Heart left ventricle (tissue), 13 donors: ENCODE measurements around the gene CLMP.

Experiments
- POLR2A ChIP-seq, 2 donors: fragments of 450-650 bp; IDR thresholded peaks; one replicate each; pipeline ENCODE4 v1.6.1; 2017; ENCODE audit warnings: antibody characterized with exemption in 2 of 2, mild to moderate bottlenecking in 2 of 2, moderate library complexity in 2 of 2
- TF ChIP-seq, protein P1 (sequence below), 12 donors: fragments of 200-600 bp; sonication (generic) in 4 of 12; IDR thresholded peaks; one replicate each; pipeline versions ENCODE4 v1.5.0 to v1.8.0; 2018 to 2022; ENCODE audit warnings: antibody characterized with exemption in 12 of 12, mild to moderate bottlenecking in 5 of 12
- donor health status: ischemic (EF 13 %, LVEDD 7.1; RV severe dilation, severe dysfunction).
- donor health status: DM: no; HTN: yes; CAD: no.
- donor health status: DM: no; HTN: no; CAD: no.
- donor health status: ischemic (EF 25% LVEDD 6.9; RV normal size, moderate dysfunction).
- donor health status: ischemic (EF 25% LVEDD 5.7; RV mildly dilated, moderate dysfunction).
- donor health status: ischemic (EF 35%, LVEDD 5.7; RV mildly dilated, moderate dysfunction).
- donor health status: nonischemic (EF 11% LVEDD 7.7; RV severe dilation, severe dysfunction).
- donor health status: DM: yes; HTN: yes; CAD: no.
- donor health status: PGD.
- donor health status: ischemic (EF 29% LVEDD 5.4; RV normal size, mild dysfunction).
- donor health status: nonischemic (EF 23%, LVEDD 6.1; RV moderate dilation, normal function).

DNA sequence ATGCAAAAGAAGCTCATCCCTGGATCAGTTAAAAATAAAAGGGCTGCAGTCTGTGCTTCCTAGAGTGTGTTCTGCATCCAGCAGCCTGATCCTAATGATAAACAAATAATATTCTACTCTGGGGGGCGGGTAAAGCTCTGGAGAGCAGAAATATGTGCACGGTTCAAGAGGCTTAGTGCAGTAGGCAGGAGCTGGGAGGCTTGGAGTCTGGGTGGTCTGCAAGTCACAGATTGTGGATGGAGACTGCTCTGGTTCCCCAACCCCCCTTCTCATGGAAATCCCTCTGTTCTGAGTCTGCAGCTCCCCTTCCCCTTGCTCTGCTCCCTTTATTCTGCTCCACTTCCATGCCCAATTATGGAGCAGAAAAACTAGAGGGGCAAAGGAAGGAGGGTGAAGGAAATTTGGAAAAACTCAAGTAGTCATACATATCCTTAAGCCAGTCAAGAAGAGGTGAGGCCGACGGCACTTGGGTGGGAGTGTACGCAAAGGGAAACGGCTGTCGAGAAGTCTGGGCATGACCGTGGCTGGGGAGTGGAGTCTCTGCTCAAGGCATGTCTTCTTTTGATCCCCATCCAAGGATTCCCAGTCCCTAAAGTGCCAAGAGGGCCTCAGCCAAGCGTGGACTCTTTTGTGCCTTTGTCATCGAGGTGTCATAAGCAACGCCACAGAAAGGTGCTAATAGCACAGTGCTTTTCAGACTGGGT is 16.3 kb upstream of the CLMP start:
- TF ChIP-seq, protein P1, sequence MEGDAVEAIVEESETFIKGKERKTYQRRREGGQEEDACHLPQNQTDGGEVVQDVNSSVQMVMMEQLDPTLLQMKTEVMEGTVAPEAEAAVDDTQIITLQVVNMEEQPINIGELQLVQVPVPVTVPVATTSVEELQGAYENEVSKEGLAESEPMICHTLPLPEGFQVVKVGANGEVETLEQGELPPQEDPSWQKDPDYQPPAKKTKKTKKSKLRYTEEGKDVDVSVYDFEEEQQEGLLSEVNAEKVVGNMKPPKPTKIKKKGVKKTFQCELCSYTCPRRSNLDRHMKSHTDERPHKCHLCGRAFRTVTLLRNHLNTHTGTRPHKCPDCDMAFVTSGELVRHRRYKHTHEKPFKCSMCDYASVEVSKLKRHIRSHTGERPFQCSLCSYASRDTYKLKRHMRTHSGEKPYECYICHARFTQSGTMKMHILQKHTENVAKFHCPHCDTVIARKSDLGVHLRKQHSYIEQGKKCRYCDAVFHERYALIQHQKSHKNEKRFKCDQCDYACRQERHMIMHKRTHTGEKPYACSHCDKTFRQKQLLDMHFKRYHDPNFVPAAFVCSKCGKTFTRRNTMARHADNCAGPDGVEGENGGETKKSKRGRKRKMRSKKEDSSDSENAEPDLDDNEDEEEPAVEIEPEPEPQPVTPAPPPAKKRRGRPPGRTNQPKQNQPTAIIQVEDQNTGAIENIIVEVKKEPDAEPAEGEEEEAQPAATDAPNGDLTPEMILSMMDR (IDR thresholded peaks at IDR 0.05), result no peak
- no peak for TF ChIP-seq POLR2A (IDR thresholded peaks at IDR 0.05)
